ENCODE data around the gene DDAH1. TPM values are rescaled to one million over a fixed set of nuclear protein-coding genes. Genes with fewer than 3 reads are reported as not detected.
"Not testable (repeated sequence)": the region's sequence is repeated elsewhere in the genome, so short reads cannot be mapped to it uniquely, and the experiment has no call there.

Gene DDAH1
- total RNA-seq, 3 donors from 2014 or later = 9.3 to 24.3 (median 23.9) TPM

DNA sequence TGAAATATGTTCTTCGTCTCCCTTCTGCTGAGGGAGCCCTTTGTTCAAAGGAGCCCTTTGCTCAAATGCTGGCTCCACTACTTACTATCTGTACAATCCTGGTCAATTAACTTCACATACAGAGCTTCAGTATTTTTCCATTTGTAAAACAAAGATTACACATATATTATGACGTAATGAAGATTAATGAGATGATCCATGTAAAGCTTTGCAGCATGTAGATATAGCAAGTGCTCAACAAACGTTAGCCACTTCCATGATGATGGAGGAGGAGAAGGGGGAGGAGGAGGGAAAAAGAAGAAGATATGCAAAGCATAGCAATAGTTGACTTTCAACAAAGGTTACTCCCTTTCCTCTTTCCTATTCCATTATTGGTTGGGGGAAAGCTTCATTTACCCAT lies 10.1 kb upstream of the DDAH1 start:
- no peaks in the 10 kb centered on the region for H3K36me3 ChIP-seq
- no peaks in the 10 kb centered on the region for H3K9me3 ChIP-seq
- H3K4me3 ChIP-seq = no peak overlapping the region
- intact Hi-C loops (cut with DNase I; ENCODE audit: low total_unique reads) = no loop called here
- H3K27me3 ChIP-seq = no peaks in the 10 kb centered on the region
- DNase-seq (ENCODE audit: low spot score in 2 of 2) = no peak
- TF ChIP-seq POLR2A (IDR thresholded peaks at IDR 0.05) (no peak), POLR2AphosphoS5 (IDR thresholded peaks at IDR 0.05) (no peak)
- TF ChIP-seq, protein P1, sequence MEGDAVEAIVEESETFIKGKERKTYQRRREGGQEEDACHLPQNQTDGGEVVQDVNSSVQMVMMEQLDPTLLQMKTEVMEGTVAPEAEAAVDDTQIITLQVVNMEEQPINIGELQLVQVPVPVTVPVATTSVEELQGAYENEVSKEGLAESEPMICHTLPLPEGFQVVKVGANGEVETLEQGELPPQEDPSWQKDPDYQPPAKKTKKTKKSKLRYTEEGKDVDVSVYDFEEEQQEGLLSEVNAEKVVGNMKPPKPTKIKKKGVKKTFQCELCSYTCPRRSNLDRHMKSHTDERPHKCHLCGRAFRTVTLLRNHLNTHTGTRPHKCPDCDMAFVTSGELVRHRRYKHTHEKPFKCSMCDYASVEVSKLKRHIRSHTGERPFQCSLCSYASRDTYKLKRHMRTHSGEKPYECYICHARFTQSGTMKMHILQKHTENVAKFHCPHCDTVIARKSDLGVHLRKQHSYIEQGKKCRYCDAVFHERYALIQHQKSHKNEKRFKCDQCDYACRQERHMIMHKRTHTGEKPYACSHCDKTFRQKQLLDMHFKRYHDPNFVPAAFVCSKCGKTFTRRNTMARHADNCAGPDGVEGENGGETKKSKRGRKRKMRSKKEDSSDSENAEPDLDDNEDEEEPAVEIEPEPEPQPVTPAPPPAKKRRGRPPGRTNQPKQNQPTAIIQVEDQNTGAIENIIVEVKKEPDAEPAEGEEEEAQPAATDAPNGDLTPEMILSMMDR (IDR thresholded peaks at IDR 0.05) = no peak
- H3K27ac ChIP-seq = no peak overlapping the region
- no peaks in the 10 kb centered on the region for H3K4me1 ChIP-seq

DNA sequence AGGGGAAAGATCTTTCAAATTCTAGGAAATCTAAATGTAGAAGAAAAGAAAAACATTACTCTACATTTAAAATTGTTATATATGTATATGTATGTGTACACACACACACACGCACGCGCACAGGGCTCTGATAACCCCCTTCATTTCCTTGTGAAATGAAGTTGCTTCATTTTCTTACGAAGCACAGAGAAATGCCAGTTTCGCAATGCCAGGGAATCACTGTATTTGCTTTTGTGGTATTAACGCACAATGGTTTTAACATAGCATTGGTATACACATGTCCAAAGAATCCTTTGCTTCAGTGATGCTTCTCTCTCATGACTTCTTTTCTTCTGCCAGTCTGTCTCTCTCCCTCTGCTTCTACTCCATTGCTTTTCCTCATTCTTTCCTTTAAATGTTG lies 8.4 kb upstream of the DDAH1 start:
- no peak for DNase-seq (ENCODE audit: low spot score in 2 of 2)
- TF ChIP-seq POLR2A (IDR thresholded peaks at IDR 0.05) = no peak
- no peak for TF ChIP-seq POLR2AphosphoS5 (IDR thresholded peaks at IDR 0.05)
- TF ChIP-seq, protein P1 (IDR thresholded peaks at IDR 0.05) = no peak
- Histone ChIP-seq H3K27me3 (no peaks in the 10 kb centered on the region), H3K9me3 (no peaks in the 10 kb centered on the region), H3K4me3 (no peak overlapping the region), H3K27ac (no peak overlapping the region), H3K36me3 (no peaks in the 10 kb centered on the region), H3K4me1 (no peaks in the 10 kb centered on the region)
- intact Hi-C loops (cut with DNase I; ENCODE audit: low total_unique reads) = no loop called here

DNA sequence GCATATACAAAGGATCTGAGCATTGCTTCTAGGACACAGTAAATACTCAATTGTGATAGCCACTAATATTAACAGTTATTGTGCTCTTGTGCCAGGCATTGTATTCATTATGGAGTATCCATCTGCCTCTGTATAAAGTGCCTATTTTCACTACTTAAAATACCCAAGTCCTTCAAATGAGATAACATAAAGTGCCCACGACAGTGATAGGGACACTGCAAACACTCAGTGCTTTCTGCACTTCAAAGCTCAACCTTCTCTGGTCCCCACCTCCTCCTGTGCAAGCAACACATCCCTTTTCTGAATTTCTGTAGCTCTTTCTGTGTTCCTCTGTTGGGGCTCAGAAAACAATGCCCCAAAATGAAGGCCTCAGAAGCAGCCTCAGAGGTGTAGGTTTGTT lies 6.6 kb upstream of the DDAH1 start:
- no peaks in the 10 kb centered on the region for H3K27me3 ChIP-seq
- H3K36me3 ChIP-seq = no peaks in the 10 kb centered on the region
- DNase-seq (ENCODE audit: low spot score in 2 of 2) = no peak
- no peak overlapping the region for H3K27ac ChIP-seq
- intact Hi-C loops (cut with DNase I; ENCODE audit: low total_unique reads) = no loop called here
- no peak for TF ChIP-seq POLR2A (IDR thresholded peaks at IDR 0.05)
- TF ChIP-seq POLR2AphosphoS5 (IDR thresholded peaks at IDR 0.05) = no peak
- TF ChIP-seq, protein P1 (IDR thresholded peaks at IDR 0.05) = no peak
- no peaks in the 10 kb centered on the region for H3K9me3 ChIP-seq
- H3K4me3 ChIP-seq = no peak overlapping the region
- H3K4me1 ChIP-seq = no peaks in the 10 kb centered on the region

GRCh38 chr1:85470130-85470529 lies 5.2 kb upstream of the DDAH1 start:
- H3K27me3 ChIP-seq; DNase-seq (ENCODE audit: low spot score in 2 of 2); H3K9me3 ChIP-seq; H3K4me3 ChIP-seq; H3K4me1 ChIP-seq; H3K27ac ChIP-seq; intact Hi-C loops (cut with DNase I; ENCODE audit: low total_unique reads); H3K36me3 ChIP-seq: not testable (repeated sequence)

DNA sequence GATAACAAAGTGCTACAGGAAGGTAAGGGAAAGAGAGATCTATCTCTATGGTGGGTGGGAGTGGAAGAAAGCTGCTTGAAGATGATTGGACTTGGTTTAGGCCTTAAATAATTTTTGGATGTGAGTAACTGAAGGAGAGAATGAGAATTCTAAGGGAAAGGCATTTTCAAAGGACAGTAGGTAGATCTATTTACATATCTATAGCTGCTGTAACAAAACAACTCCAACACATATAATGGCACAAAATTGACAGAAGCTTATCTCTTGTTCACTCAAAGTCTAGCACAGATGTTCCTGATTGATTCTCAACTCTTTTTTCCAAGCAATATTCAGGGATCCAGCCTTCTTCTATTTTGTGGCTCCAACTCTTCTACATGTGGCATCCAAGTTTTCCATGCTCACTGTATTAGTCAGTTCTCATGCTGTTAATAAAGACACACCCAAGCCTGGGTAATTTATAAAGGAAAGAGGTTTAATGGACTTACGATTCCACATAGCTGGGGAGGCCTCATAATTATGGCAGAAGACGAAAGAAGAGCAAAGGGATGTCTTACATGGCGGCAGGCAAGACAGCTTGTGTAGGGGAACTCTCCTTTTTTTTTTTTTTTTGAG lies 3.1 kb upstream of the DDAH1 start:
- Histone ChIP-seq H3K36me3 (no peaks in the 10 kb centered on the region), H3K4me3 (no peak overlapping the region), H3K4me1 (no peaks in the 10 kb centered on the region), H3K27me3 (no peaks in the 10 kb centered on the region), H3K27ac (no peak overlapping the region), H3K9me3 (no peaks in the 10 kb centered on the region)
- DNase-seq (ENCODE audit: low spot score in 2 of 2) = no peak
- intact Hi-C loops (cut with DNase I; ENCODE audit: low total_unique reads) = no loop called here
- TF ChIP-seq POLR2AphosphoS5 (IDR thresholded peaks at IDR 0.05) = no peak
- no peak for TF ChIP-seq POLR2A (IDR thresholded peaks at IDR 0.05)
- TF ChIP-seq, protein P1 (IDR thresholded peaks at IDR 0.05) = no peak

DNA sequence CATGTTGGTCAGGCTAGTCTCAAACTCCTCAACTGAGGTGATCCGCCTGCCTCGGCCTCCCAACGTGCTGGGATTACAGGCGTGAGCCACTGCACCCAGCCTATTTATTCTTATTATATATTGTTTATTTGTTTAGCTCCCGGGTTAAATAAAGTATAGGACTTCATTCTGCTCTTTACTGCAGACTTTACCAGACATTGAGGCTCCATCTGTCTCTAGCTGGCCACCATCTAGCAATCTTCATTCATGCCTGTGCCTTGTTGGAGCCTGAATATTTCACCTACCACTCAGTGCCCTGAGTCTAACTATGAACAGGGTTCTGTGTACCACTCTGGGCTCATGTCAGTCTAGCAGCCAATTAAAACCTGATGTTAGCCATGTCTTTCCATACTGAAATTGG lies 2.1 kb upstream of the DDAH1 start:
- intact Hi-C loops (cut with DNase I; ENCODE audit: low total_unique reads) = no loop called here
- TF ChIP-seq POLR2AphosphoS5 (IDR thresholded peaks at IDR 0.05) = no peak
- TF ChIP-seq, protein P1 (IDR thresholded peaks at IDR 0.05) = no peak
- no peak for TF ChIP-seq POLR2A (IDR thresholded peaks at IDR 0.05)
- Histone ChIP-seq H3K27me3 (no peaks in the 10 kb centered on the region), H3K4me1 (no peaks in the 10 kb centered on the region), H3K9me3 (no peaks in the 10 kb centered on the region), H3K27ac (no peak overlapping the region), H3K36me3 (no peaks in the 10 kb centered on the region), H3K4me3 (no peak overlapping the region)
- DNase-seq (ENCODE audit: low spot score in 2 of 2) = no peak

All from breast epithelium (tissue), 4 donors.